Lower lobe of right lung (tissue), 2 donors: ENCODE results near the gene MC5R. TPM values are rescaled to one million over a fixed set of nuclear protein-coding genes. Genes with fewer than 3 reads are reported as not detected.

Experiments
- ATAC-seq, 2 donors: fragments of 200-7000 bp; cut with Tn5 transposase; one replicate each; pipeline ENCODE4 v1.9.1; 2020 to 2022; ENCODE audit warnings: mild to moderate bottlenecking in 2 of 2, moderate library complexity in 2 of 2
- DNase-seq: peaks from one replicate; pipeline ENCODE4 v3.0.0-alpha.2; 2020
- H3K27ac ChIP-seq: fragments of 200-600 bp; one replicate; pipeline ENCODE4 v1.8.0; 2022
- H3K27me3 ChIP-seq: fragments of 200-600 bp; one replicate; pipeline ENCODE4 v1.8.0; 2022; ENCODE audit warnings: low read depth
- H3K36me3 ChIP-seq: fragments of 200-600 bp; one replicate; pipeline ENCODE4 v1.8.0; 2022; ENCODE audit warnings: mild to moderate bottlenecking
- H3K4me1 ChIP-seq: fragments of 200-600 bp; one replicate; pipeline ENCODE4 v1.8.0; 2022
- H3K4me3 ChIP-seq: fragments of 200-600 bp; one replicate; pipeline ENCODE4 v1.8.0; 2022; ENCODE audit warnings: mild to moderate bottlenecking
- H3K9me3 ChIP-seq: fragments of 200-600 bp; one replicate; pipeline ENCODE4 v1.8.0; 2022
- intact Hi-C: fragments of 100-400 bp; cut with DNase I; formaldehyde crosslinking; loops from one replicate; pipeline ENCODE4 v1.11.0; 2022
- long read RNA-seq: library from polyadenylated mRNA; unstranded; transcript quantifications from one replicate; pipeline ENCODE4 v2.0.0, GENCODE V29; 2021
- total RNA-seq: library from RNA; stranded (reverse); fragmentation: NEBNext Ultra II Directional; extraction: Animal tissue kit (Norgen Biotek cat#: 25700); gene quantifications from one replicate; pipeline ENCODE4 v1.2.1, GENCODE V29; 2021
- TF ChIP-seq, protein P1 (sequence below): fragments of 200-600 bp; IDR thresholded peaks from one replicate; pipeline ENCODE4 v1.8.0; 2022; ENCODE audit warnings: antibody characterized with exemption, mild to moderate bottlenecking
- donor health status: DM: no; HTN: yes; CAD: no; lungs with severe emphysema.

Gene MC5R
- total RNA-seq, result not detected
- long read RNA-seq, result 0 reads

DNA sequence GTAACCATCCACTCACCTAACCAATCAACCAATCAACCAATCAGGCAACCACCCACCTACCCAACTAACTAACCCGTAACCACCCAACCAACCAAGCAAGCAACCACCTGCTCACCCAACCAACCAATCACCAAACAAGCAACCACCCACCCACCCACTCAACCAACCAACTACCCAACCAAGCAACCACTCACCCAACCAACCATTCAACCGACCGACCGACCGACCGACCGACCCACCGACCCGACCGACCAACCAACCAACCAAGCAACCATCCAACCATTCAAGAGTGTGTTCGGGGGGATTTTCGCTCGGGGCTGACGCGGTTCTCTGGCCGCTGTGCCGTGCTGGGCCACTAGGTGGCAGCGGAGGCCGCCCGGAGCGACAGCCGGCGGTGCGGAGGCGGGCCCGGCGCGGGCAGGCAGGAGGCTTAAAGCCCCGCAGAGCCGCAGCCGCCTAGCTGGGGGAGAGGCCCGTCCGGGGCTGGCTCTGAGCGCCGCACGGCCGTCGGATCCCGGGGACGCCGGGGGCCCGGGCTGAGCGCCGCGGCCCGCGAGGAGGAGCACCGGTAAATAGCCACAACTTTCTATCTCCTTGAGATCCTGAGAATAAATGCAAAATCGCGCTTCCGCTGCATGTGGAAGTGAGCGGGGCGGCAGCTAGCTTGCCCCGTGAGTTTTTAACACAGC is at the start of gene MC5R:
Gene MC5R (plus strand): TSS at position 443 of the 689 bp plus-strand sequence. CDS start 1,617 bp downstream, outside the sequence.
- Histone ChIP-seq H3K36me3 (no peaks in the 10 kb centered on the region), H3K27ac (no peak within 1 kb of the TSS), H3K4me3 (peak within 1 kb of the TSS; percentile 52), H3K4me1 (no peaks in the 10 kb centered on the region), H3K9me3 (no peaks in the 10 kb centered on the region), H3K27me3 (peaks cover 9% of the 10 kb centered on the region)
- intact Hi-C loops, result loop anchor here (10.0 kb wide), 1 partner anchor 261 kb away; no protein-coding TSS in a partner anchor
- TF ChIP-seq, protein P1, sequence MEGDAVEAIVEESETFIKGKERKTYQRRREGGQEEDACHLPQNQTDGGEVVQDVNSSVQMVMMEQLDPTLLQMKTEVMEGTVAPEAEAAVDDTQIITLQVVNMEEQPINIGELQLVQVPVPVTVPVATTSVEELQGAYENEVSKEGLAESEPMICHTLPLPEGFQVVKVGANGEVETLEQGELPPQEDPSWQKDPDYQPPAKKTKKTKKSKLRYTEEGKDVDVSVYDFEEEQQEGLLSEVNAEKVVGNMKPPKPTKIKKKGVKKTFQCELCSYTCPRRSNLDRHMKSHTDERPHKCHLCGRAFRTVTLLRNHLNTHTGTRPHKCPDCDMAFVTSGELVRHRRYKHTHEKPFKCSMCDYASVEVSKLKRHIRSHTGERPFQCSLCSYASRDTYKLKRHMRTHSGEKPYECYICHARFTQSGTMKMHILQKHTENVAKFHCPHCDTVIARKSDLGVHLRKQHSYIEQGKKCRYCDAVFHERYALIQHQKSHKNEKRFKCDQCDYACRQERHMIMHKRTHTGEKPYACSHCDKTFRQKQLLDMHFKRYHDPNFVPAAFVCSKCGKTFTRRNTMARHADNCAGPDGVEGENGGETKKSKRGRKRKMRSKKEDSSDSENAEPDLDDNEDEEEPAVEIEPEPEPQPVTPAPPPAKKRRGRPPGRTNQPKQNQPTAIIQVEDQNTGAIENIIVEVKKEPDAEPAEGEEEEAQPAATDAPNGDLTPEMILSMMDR, result peak; percentile 82
- ATAC-seq (peak; percentile 91 to 93), DNase-seq (peak; percentile 71)

DNA sequence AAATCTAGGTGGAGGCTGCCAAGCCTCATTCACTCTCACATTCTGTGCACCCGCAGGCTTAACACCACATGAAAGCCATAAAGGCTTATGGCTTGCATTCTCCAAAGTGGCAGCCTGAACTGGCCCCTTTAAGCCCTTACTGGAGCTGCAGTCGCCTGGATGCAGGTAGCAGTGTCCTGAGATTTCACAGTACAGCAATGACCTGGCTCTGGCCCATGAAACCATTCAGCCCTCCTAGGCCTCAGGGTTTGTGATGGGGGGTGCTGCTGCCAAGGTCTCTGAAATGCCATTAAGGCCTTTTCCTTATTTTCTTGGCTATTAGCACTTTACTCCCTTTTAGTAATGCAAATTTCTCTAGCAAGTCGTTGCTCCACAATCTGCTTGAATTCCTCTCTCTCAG is 48.9 kb upstream of the MC5R start:
- TF ChIP-seq, protein P1, result no peak
- Histone ChIP-seq H3K27ac (no peak overlapping the region), H3K4me3 (no peak overlapping the region), H3K9me3 (peaks cover 8% of the 10 kb centered on the region), H3K36me3 (no peaks in the 10 kb centered on the region), H3K27me3 (no peaks in the 10 kb centered on the region), H3K4me1 (no peaks in the 10 kb centered on the region)
- no peak for DNase-seq
- no peak for ATAC-seq
- intact Hi-C loops, result no loop called here

DNA sequence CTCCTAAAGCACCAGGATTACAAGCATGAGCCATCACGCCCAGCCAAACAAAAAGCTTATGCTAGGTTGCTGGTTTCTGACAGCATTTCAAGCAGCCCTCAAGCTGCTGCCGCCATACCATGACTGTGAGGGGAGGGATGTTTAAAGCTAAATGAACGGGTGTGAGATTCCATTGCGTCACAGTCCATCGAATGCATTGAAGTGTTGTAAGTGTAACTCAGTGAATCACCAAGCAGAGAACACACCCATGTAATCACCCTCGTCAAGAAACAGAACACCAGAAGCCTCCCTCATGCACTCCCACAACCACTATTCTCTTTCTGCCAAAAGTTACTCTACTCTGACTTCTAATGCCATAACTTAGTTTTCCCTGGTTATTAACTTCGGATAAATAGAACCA is 32.8 kb upstream of the MC5R start:
- intact Hi-C loops, result no loop called here
- no peak overlapping the region for H3K4me3 ChIP-seq
- no peaks in the 10 kb centered on the region for H3K27me3 ChIP-seq
- no peak overlapping the region for H3K27ac ChIP-seq
- TF ChIP-seq, protein P1, result no peak
- DNase-seq, result no peak
- ATAC-seq, result no peak
- H3K9me3 ChIP-seq, result peaks cover 7% of the 10 kb centered on the region
- no peaks in the 10 kb centered on the region for H3K4me1 ChIP-seq
- no peaks in the 10 kb centered on the region for H3K36me3 ChIP-seq

DNA sequence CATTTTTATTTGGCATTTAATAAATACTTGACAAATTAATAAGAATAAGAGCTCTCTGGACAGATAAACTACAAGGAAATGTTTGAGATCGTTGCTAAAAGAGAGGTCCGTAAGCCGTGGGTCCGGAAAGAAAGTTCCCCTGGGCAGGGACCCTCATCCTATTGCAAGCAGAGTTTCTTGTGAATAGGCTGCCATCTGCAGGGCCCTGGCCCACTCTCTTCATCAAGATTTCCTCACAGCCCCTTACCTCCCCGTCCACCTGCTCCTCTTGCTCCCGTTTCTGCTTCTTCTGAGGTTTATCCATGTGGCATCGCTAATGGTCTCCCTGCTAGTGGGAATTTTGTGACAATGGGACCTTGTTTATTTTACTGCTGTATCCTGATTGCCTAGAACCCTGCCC is 30.1 kb upstream of the MC5R start:
- TF ChIP-seq, protein P1, result no peak
- ATAC-seq (no peak), DNase-seq (no peak)
- Histone ChIP-seq H3K36me3 (no peaks in the 10 kb centered on the region), H3K27ac (no peak overlapping the region), H3K4me3 (no peak overlapping the region), H3K27me3 (peaks cover 3% of the 10 kb centered on the region), H3K9me3 (no peaks in the 10 kb centered on the region), H3K4me1 (no peaks in the 10 kb centered on the region)
- intact Hi-C loops, result no loop called here

DNA sequence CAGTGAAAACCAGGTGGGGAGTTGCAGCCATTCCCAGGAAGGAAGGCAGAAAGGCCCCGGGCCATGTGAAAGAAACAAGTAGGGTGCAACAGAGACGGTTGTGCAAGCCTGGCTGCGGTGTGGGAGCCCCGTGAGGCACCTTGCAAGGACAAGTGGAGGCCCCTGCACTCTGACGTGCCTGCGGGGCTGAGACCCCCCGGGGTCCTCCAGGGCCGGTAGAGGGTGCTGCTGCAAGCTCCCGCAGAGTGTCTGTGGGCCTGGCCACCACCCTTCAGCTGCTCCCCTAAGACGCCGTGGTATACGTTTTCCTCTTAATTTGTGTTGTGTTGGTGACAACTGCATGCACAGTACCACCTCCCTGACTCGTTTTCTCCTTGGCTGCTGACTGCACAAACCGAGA is 27.4 kb upstream of the MC5R start:
- DNase-seq, result no peak
- no peak for ATAC-seq
- Histone ChIP-seq H3K9me3 (no peaks in the 10 kb centered on the region), H3K4me1 (peaks cover 9% of the 10 kb centered on the region), H3K27ac (no peak overlapping the region), H3K4me3 (no peak overlapping the region), H3K27me3 (peaks cover 17% of the 10 kb centered on the region), H3K36me3 (no peaks in the 10 kb centered on the region)
- TF ChIP-seq, protein P1, result no peak
- intact Hi-C loops, result no loop called here
